Hypothalamus (tissue), 51 donors: Measurements from ENCODE around the gene PANK3.

ENCODE experiments used
- DNase-seq, 51 donors: peaks; one replicate each; lab custom pipeline; 2025; lab: John Stamatoyannopoulos, UW

PANK3 gene

DNA sequence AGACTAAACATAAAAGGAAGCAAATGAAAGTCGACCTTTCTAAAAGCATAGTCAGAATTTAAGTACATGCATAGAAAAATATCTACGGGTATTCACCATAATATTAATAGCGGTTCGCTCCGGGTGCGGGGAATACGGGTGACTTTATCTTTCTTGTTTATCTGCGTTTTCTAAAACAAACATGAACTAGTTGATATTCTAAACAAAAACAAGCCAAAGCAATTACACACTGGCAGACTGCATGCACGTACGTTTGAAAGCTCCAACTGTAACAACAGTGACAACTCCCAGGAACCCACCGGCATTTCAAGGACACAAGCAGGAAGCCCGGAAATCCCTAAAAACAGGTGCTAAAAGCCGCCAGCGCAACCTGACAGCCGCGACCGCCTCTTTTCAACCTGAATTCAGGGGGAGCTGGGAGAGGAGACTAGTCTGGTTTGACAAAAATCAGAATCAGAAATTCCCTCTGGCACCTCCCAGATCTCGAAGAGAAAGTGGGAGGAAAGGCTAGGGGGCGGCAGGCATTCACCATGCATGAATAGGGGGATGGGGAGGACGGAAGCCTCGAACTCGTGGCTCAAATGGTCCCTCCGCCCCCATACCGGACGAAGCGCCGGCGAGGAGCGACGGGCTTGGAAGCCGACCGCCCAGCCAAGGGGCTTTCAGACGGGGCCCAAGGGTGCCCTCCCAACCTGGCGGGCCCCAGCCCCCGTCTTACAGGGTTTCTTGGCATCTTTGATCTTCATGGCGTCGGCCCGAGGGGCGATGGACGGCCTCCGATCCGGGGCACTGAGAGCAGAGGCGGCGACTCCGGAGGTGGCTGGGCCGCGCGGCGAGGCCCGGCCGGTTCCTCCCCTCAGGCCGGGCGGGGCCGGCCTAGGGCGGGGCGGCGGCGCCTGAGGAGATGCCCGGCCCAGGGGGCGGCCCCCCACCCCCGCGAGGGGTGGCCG is at the start of gene PANK3:
Gene PANK3, minus strand, starts transcription at position 831 of the 950 bp plus-strand sequence. Its CDS starts 85 bp downstream, at position 746.
- DNase-seq, result peak in 22 of 51 donors; percentile 36 to 94 (median 68)

DNA sequence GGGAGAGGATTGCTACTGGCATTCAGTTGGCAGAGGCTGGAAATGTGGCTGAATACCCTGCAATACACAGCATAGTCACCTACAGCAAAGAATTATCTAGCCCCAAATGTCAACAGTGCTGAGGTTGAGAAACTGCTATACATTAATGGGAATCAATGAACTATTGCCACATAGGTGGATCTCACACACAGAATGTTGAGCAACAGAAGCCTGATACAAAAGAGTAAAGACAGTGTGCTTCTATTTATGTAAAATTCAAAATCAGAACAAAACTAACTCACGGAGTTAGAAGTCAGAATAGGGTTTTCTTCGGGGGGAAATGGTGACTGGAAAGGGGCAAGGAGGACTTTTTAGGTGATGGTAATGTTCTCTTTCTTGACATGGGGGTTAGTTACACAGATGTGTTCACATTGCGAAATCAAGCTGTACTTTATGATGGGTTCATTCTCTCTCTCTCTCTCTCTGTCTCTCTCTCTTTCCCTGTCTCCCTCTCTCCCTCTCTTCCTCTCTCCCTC is 45.7 kb upstream of the PANK3 start:
- no peak for DNase-seq

DNA sequence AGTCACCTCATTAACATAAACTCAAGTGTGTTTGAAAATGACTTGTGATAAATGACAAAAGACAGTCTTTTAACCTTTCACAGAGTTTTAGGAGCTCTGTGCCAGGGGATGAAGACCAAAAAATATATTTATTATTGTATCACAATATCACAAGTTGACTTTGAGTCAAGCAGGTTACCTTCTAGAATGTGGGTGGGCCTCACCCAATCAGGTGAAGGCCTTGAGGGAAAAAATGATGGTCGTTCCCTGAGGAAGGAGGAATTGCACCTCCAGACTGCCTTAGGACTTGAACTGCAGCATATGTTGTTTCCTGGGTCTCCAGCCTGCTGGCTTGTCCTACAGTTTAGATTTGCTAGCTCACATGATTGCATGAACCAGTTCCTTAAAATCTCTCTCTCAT is 41.6 kb upstream of the PANK3 start:
- no peak for DNase-seq

DNA sequence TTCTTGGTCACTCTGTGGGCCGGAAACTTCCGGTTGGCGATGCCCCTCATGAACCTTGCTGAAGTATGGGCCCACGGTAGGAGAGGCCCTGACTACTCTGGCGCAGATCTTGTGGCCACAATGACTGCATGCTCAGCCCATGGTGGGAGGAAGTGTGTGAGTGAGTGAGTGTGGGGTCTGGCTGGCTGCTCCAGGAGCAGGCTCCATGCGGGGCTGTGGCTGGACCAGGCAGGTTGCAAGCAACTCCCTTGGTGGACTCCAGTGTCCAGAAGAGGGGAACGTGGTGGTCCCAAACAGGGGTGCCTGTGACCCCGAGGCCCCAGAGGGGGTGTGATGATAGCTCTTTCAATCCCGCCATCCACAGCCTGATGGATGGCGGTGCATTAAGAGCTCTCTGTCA is 35.5 kb upstream of the PANK3 start:
- DNase-seq, result no peak

DNA sequence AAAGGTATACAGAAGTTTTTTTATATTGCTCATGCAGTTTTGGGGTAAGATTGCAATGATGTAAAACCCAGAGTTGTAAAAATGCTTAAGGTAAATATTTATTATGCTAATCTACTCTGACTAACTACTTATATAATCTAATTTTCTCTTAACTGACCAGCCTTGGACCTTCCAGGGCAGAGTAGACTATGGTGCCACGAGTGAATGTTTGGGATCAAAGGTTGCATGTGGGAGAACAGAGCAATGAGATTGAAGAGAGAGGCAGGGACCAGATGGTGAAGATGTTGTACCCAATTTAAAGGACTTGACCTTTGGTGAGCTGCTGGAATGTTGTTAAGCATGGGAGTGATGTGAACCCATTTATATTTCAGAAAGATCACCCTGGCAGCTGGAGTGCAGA is 34.8 kb upstream of the PANK3 start:
- no peak for DNase-seq

DNA sequence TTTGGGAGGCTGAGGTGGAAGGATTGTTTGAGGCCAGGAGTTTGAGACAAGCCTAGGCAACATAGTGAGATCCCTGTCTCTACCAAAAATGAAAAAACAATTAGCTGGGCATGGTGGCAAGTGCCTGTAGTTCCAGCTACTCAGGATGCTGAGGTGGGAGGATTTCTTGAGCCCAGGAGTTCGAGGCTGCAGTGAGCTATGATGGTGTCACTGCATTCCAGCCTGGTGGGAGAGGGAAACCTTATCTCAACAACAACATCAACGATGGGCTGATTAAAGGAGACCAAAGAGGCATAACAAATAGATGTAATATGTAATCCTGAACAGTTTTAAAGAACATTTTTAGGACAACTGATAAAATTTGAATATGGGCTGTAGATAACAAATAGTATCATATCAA is 34.2 kb upstream of the PANK3 start:
- no peak for DNase-seq

DNA sequence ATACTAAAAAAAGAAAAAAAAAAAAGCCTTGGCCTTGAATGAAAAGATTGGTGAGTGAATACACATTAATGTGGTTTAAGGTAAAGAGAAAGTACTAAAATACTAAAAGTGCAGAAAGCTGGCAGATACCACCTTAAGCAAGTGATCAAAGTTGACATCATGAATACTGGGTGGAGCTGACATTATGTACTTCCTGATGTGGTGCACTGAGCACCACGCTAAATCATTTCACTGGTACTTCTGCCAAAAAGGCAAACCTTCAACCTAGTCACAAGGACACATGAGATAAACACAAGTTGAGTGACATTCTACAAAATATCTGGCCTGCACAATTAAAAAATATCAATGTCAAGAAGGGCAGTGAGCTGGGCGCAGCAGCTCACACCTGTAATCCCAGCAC is 33.8 kb upstream of the PANK3 start:
- DNase-seq, result no peak

DNA sequence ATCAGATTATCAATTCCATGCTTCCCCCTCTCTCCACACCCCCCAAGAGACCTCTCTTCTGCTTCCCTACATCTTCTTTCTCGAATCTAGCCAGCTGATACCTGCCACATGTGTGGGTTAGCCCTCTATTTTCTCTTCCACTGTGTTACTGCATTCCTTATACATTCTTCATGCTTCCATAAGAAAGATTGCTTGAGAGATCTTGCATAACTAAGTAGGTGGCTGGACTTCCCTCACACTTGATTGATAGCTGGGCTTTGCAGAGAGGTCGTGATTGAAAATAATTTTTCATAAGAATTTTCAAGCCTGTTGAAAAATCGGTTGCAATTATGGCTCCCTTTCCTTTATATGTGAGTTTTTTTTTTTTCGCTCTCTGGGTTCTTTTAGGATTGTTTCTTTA is 33.0 kb upstream of the PANK3 start:
- DNase-seq, result no peak

DNA sequence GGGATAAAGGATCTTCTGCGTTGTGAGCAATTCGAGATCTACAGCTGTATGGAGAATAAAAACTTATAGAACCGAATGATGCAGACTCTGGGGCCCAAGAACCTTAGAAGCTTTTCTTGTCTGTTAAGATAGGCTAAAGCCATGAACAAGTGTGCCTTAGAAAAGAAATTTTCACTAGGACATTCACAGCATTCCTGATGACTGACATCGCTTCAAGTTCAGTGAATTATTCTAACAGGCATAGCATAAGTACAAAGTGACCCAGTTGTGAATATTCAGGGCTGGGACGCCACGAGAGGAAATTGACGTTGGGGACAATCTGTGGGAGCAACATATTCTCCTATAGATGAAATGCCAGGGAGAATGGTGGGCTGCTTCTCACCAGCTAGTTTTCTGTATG is 32.0 kb upstream of the PANK3 start:
- no peak for DNase-seq

DNA sequence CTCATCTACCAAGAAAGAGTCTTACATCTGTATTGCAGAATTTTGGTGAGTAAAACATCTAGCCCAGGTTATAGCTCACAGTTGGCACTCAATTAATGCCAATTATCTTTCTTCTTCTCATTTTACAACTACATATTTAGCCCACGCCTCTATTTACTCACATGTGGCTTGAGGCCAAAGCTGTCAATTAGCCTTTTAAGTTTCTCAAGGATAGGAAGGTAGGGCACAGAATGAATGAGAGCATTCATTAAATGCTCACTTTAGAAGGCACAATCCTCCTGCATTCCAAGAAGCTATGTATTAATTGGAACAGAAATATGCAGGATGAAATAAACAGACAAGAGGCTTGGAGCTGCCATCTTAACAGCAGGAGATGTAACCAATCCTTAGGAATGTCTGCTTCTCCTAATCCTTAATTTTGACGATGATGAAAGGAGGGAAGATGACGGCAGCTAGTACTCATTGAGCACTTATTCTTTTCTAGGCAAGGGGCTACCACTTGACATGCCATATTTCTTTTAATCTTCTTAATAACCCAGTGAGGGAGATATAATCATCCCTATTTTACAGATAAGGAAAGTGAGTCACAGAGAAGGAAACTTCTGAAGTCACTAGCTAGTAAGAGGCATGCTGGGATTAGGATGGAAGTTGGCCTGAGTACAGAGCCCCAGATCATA is 30.8 kb upstream of the PANK3 start:
- no peak for DNase-seq

DNA sequence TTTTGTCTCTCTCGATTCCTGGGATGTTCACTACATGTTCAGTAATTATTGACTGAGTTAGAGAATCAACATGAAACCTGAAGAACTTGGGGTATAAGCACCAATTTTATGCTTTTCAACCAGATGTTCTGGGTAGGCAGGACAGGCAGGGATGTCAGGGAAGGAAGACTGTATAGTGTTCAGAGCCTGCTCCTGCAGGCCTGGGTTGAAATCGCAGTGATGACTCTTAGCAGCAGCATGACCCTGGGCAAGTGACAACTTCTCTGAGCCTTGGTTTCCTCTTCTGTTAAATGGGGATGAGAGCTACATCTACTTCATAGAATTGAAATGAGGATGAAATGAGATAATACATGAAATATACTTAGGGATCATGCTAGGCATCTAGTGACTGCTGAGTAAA is 29.7 kb upstream of the PANK3 start:
- no peak for DNase-seq

DNA sequence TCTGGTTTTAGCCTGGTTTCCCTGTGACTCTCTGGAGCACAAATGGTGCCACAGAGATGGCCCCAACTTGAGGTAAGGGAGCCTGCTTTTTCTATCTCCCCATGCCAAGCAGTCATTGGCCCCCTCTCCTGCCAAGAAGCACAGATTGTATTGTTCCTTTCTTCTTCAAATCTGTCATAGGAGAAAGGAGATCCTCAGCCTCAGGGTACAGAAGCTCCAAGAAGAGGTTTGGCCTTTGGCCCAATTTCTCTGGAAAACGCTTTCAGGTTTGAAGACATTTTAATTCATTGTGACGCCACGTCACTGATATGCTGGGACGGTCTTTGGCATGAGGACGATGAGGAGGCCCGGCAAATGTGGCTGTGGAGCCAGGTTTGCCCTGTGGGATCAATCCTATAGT is 29.2 kb upstream of the PANK3 start:
- DNase-seq, result no peak

DNA sequence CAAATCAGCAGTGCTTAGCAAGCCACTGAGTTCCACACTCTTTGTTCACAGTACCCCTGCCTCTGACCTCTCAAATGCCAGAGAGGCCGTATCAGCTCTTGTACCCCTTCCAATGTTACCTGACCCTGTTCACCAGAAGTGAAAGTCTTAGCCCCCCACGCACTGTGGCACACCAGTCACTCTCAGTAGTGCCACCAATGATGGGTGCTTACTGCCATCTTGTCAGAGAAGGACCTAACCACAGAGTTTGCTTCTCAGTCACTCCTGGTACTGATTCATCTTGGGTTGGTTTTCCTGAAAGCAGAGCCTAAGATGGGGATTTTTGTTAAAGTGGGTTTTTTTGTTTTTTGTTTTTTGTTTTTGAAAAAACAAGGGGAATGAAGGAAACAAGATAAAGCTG is 28.8 kb upstream of the PANK3 start:
- no peak for DNase-seq

DNA sequence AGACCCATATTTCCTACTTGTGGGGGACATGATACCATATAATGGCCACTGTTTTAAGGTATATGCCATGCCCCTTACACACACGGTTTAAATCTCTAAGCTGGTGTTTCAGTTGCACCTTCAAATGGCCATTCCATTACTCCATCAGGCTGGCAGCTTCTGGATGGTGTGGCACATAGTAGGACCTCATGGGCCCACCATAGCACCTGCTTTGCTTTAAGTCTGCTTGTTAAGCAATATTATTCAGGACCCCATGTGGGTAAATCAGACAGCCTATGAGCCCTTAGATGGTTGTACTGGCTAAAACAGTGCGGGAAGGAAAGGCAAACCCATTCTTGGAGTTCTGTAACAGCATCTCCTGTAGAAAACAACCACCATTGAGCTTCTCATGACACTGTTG is 27.4 kb upstream of the PANK3 start:
- no peak for DNase-seq

DNA sequence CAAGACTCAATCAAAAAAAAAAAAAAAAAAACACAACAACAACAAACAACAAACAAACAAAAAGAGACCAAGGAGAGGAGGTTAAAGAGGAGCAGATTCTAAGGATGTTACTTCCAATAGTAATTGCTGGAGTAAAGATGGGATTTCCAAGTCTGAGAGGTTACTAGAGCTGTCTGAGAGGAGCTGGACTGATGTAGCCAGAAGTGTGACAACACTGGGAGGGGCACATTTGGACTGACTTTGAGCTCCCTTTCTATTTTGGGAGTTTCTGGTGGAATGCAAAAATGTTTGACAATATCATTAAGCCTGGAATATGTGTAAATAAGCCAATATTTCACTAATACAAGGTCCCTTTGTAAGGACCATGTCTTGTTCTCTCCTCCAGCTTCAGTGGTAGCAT is 25.3 kb upstream of the PANK3 start:
- DNase-seq, result no peak

DNA sequence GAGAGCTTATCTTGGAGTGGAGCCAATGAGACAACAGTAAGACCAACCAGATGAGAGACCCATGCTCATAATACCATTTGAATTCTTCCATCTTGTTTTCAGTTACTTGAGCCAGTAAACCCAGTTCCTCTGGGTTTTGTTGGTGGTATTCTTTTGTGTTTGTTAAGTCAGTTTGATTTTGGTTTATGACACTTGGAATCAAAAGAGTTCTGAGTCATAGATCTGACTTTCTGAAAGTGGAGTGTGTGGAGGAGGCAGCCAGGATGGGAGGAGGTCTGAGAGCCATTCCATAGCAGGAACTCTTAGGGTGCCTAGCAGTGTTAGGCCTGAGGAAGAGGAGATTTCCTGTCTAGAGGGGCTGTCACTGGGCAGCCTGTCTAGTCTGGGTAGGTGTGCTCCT is 24.6 kb upstream of the PANK3 start:
- DNase-seq, result no peak

DNA sequence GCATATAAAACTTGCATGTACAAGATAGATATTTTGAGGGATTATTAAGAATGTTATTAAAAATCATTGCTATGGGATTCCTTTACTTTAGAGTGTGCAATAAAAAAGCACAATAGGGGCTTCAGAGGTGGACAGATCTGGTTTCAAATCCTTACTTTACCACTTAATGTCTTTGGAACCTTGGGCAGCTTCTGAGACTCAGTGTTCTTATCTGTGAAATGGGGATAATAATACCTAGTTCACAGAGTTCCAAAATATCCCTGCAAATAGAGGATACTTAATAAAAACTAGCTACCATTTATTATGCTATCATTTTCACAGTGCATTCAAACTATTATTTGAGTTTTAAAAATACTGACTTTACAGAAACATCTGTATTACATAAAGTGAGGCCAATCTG is 23.3 kb upstream of the PANK3 start:
- no peak for DNase-seq

DNA sequence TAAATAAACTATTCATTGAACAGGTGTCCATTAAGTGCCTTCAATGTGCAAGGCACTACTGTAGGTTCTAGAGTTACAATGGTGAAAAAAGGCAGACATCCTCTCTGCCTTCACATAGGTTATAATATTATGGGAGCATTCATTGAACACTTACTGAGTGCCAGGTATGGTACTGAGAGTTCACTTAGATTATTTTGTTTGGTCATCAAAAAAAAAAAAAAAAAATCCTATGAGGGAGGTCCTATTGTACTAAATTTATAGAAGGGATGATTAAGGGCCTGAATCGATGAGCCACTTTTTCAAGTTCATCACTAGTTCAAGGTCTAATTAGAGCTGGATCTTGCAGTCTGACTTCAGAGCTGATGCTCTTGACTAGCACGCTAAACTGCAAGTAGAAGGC is 22.8 kb upstream of the PANK3 start:
- DNase-seq, result no peak

DNA sequence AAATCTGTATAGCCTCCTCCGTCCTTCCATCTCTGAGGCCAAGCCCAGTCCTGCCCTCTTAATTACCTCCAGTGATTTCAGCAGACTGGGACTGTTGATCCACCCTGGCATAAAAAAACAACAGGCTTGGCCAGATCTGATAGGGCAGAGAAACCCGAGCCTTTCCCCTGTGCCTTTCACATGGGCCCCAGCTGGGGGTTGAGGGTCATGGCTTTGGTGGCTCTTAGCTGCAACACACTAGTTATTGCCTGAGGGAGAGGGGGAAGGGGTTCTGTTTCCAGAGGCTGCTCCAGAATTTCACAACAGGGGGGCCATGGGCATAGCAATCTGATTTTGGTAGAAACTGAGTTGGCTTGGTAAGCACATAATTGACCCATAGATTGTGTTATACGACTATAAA is 21.2 kb upstream of the PANK3 start:
- no peak for DNase-seq

DNA sequence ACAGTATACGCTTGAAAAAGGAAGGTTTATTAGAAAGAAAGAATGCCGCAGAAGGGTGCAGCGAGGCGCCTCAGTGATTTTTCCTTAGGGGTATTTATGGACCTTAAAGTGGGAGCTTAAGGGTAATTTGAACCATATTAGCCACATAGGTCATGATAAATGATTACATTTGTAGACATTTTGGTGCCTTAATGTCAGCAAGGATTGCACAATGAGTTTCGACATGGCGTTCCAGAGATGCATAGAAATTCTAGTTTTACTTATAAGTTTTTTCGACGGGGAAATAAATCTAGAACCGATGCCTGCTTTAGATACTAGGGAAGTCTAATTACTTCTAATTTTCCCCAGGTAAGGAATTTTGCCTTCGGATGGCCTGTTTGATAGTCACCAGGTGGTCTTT is 20.7 kb upstream of the PANK3 start:
- DNase-seq, result no peak

DNA sequence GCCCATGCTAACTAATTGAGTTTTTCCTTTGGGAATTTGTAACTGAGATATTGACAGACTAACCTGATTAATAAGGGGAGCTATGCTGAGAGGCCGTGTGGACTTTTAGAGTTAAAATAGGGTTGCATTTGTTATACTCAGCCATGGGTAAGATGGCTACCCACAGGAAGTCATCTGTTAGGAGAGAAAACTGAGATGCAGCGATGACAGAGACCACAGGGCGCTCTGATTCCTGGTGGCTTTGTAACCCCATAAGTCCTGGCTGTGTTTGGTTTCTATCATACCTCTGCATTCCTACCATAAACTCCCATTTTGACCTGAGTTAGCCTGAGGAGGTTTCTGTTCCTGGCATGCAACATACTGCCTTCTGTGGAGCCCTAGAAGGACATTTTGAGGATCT is 19.5 kb upstream of the PANK3 start:
- DNase-seq, result no peak

DNA sequence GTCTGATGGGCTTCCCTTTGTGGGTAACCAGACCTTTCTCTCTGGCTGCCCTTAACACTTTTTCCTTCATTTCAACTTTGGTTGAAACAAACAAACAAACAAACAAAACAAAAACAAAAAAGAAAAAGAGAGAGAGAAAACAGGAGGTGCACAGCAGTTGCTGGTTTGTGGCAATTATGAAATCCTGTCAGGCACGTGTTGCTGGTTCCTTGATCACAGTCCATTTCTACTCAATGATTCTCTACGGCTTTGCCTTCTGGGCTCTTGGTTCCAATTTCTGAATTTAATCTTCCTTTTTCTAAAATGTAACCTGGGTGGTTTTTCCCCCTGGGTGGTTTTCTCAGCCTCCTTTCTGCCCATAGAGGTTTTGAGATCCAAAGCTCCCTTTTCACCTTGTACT is 17.8 kb upstream of the PANK3 start:
- DNase-seq, result no peak
